ENCODE data around the gene RSRC1. TPM values are rescaled to one million over a fixed set of nuclear protein-coding genes. Genes with fewer than 3 reads are reported as not detected.

Gene RSRC1
- total and polyA plus RNA-seq, 7 donors, result 12.9 to 27.2 (median 19.7) TPM

- intact Hi-C loops (cut with DNase I), result no loop called here
- H3K4me1 ChIP-seq, result no peaks in the 10 kb centered on the region
- WGBS, 3 donors, result 84 to 97% (median 94%) methylated on average over 1 of the region's 1 CpG
- DNase-seq (no peak), ATAC-seq (no peak)
- H3K9me3 ChIP-seq, result peaks cover 7% of the 10 kb centered on the region
- H3K36me3 ChIP-seq (ENCODE audit: insufficient read depth in 1 of 2, low read depth in 1 of 2), result no peaks in the 10 kb centered on the region
- no peak overlapping the region for H3K27ac ChIP-seq
- H3K4me3 ChIP-seq, result no peak overlapping the region
- H3K27me3 ChIP-seq (ENCODE audit: insufficient read depth in 3 of 3, low read length in 2 of 3), result no peaks in the 10 kb centered on the region
- TF ChIP-seq, protein P1, sequence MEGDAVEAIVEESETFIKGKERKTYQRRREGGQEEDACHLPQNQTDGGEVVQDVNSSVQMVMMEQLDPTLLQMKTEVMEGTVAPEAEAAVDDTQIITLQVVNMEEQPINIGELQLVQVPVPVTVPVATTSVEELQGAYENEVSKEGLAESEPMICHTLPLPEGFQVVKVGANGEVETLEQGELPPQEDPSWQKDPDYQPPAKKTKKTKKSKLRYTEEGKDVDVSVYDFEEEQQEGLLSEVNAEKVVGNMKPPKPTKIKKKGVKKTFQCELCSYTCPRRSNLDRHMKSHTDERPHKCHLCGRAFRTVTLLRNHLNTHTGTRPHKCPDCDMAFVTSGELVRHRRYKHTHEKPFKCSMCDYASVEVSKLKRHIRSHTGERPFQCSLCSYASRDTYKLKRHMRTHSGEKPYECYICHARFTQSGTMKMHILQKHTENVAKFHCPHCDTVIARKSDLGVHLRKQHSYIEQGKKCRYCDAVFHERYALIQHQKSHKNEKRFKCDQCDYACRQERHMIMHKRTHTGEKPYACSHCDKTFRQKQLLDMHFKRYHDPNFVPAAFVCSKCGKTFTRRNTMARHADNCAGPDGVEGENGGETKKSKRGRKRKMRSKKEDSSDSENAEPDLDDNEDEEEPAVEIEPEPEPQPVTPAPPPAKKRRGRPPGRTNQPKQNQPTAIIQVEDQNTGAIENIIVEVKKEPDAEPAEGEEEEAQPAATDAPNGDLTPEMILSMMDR (IDR thresholded peaks at IDR 0.05), result no peak
Observed at GRCh38 chr3:158244274-158244673, 134.4 kb downstream of the RSRC1 start.

DNA sequence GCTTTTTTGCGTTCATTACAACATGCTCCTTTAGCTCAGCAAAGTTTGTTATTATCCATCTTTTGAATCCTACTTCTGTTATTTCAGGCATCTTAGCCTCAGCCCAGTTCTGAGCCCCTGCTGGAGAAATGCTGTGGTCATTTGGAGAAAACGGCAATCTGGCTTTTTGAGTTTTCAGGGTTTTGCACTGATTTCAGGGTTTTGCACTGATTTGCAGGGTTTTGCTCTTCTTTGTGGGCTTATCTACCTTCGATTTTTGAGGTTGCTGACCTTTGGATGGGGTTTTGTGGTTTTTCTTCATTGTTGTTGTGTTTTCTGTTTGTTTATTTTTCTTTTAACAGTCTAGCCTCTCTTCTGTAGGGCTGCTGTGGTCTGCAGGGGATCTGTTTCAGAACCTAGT lies 137.4 kb downstream of the RSRC1 start:
- no peaks in the 10 kb centered on the region for H3K36me3 ChIP-seq (ENCODE audit: insufficient read depth in 1 of 2, low read depth in 1 of 2)

GRCh38 chr3:158248261-158248660 lies 138.4 kb downstream of the RSRC1 start:
- ATAC-seq (no peak), DNase-seq (no peak)
- Histone ChIP-seq H3K9me3 (peaks cover 4% of the 10 kb centered on the region), H3K4me3 (no peak overlapping the region), H3K27me3 (ENCODE audit: insufficient read depth in 3 of 3, low read length in 2 of 3) (no peaks in the 10 kb centered on the region), H3K4me1 (no peaks in the 10 kb centered on the region), H3K36me3 (ENCODE audit: insufficient read depth in 1 of 2, low read depth in 1 of 2) (no peaks in the 10 kb centered on the region), H3K27ac (no peak overlapping the region)
- TF ChIP-seq, protein P1 (IDR thresholded peaks at IDR 0.05), result no peak
- intact Hi-C loops (cut with DNase I), result no loop called here

More for the DNA sequence above, 137.4 kb downstream of the RSRC1 start:
- intact Hi-C loops (cut with DNase I), result no loop called here
- ATAC-seq (no peak), DNase-seq (no peak)
- Histone ChIP-seq H3K4me1 (no peaks in the 10 kb centered on the region), H3K27ac (no peak overlapping the region), H3K4me3 (no peak overlapping the region), H3K27me3 (ENCODE audit: insufficient read depth in 3 of 3, low read length in 2 of 3) (no peaks in the 10 kb centered on the region), H3K9me3 (peaks cover 4% of the 10 kb centered on the region)
- WGBS, 3 donors, result 96 to 98% (median 96%) methylated on average over 3 of the region's 3 CpGs
- TF ChIP-seq, protein P1 (IDR thresholded peaks at IDR 0.05), result no peak

GRCh38 chr3:158249183-158249582 lies 139.3 kb downstream of the RSRC1 start:
- intact Hi-C loops (cut with DNase I), result no loop called here
- Histone ChIP-seq H3K4me3 (no peak overlapping the region), H3K27ac (no peak overlapping the region), H3K4me1 (no peaks in the 10 kb centered on the region), H3K36me3 (ENCODE audit: insufficient read depth in 1 of 2, low read depth in 1 of 2) (no peaks in the 10 kb centered on the region), H3K9me3 (peaks cover under 1% of the 10 kb centered on the region), H3K27me3 (ENCODE audit: insufficient read depth in 3 of 3, low read length in 2 of 3) (no peaks in the 10 kb centered on the region)
- TF ChIP-seq, protein P1 (IDR thresholded peaks at IDR 0.05), result no peak
- no peak for DNase-seq
- WGBS, 3 donors, result 92 to 95% (median 92%) methylated on average over 2 of the region's 2 CpGs
- no peak for ATAC-seq

GRCh38 chr3:158258619-158259018 lies 148.7 kb downstream of the RSRC1 start:
- no peaks in the 10 kb centered on the region for H3K36me3 ChIP-seq (ENCODE audit: insufficient read depth in 1 of 2, low read depth in 1 of 2)
- H3K27me3 ChIP-seq (ENCODE audit: insufficient read depth in 3 of 3, low read length in 2 of 3), result no peaks in the 10 kb centered on the region
- H3K4me1 ChIP-seq, result no peaks in the 10 kb centered on the region
- no peak for ATAC-seq
- TF ChIP-seq, protein P1 (IDR thresholded peaks at IDR 0.05), result no peak
- no peak overlapping the region for H3K27ac ChIP-seq
- no peak overlapping the region for H3K4me3 ChIP-seq
- intact Hi-C loops (cut with DNase I), result no loop called here
- WGBS, 3 donors, result 78 to 94% (median 80%) methylated on average over 3 of the region's 3 CpGs
- H3K9me3 ChIP-seq, result no peaks in the 10 kb centered on the region
- no peak for DNase-seq
